Activated T-cell treated with anti-CD3 and anti-CD28 coated beads, Interleukin-2, amount 50 U/mL, for 4 hours (primary cell): ENCODE measurements around the gene KIF15. TPM values are rescaled to one million over a fixed set of nuclear protein-coding genes. Genes with fewer than 3 reads are reported as not detected.

Experiments
- total RNA-seq, 3 donors: library from RNA; stranded (reverse); gene quantifications; one replicate each; pipeline ENCODE4 v1.2.1, GENCODE V29; 2021

KIF15 gene
- total RNA-seq, 3 donors from 2014 or later: 4.7 to 6.2 (median 6.1) TPM

Other genes starting within 250 kb of the KIF15 start
- gene ZKSCAN7, start 206.6 kb upstream of the KIF15 start, total RNA-seq: 1 to 10 TPM; 2.0 to 2.3 (median 2.0) TPM
- under 1 TPM; 0.52 to 0.71 (median 0.66) TPM for gene ZNF660, start 176.8 kb upstream of the KIF15 start, total RNA-seq
- gene ZNF197, start 136.8 kb upstream of the KIF15 start, total RNA-seq: 1 to 10 TPM; 7.2 to 8.2 (median 7.6) TPM
- 1 to 10 TPM; 5.3 to 6.7 (median 6.6) TPM for gene ZNF35, start 113.1 kb upstream of the KIF15 start, total RNA-seq
- gene ZNF502, start 49.1 kb upstream of the KIF15 start, total RNA-seq: 1 to 10 TPM; 2.3 to 3.0 (median 2.3) TPM
- gene ZNF501, start 32.2 kb upstream of the KIF15 start, total RNA-seq: 1 to 10 TPM; 2.2 to 3.0 (median 2.5) TPM
- 10 to 100 TPM; 35.5 to 42.2 (median 40.7) TPM for gene KIAA1143, start 175 bp upstream of the KIF15 start, total RNA-seq
- gene TMEM42, start 100.1 kb downstream of the KIF15 start, total RNA-seq: 1 to 10 TPM; 4.9 to 6.1 (median 5.5) TPM
- gene TGM4, start 112.8 kb downstream of the KIF15 start, total RNA-seq: not detected
- 10 to 100 TPM; 33.6 to 44.5 (median 34.6) TPM for gene ZDHHC3, start 214.4 kb downstream of the KIF15 start, total RNA-seq
- 10 to 100 TPM; 75.4 to 88.8 (median 83.4) TPM for gene EXOSC7, start 214.4 kb downstream of the KIF15 start, total RNA-seq